ENCODE measurements around the gene DENND2A. TPM values are rescaled to one million over a fixed set of nuclear protein-coding genes. Genes with fewer than 3 reads are reported as not detected.
A peak's percentile ranks its signal among the peaks of the same experiment; 100 is the strongest.

Gene DENND2A
- total RNA-seq, 4 donors from 2014 or later = 0.97 to 2.5 (median 2.2) TPM

DNA sequence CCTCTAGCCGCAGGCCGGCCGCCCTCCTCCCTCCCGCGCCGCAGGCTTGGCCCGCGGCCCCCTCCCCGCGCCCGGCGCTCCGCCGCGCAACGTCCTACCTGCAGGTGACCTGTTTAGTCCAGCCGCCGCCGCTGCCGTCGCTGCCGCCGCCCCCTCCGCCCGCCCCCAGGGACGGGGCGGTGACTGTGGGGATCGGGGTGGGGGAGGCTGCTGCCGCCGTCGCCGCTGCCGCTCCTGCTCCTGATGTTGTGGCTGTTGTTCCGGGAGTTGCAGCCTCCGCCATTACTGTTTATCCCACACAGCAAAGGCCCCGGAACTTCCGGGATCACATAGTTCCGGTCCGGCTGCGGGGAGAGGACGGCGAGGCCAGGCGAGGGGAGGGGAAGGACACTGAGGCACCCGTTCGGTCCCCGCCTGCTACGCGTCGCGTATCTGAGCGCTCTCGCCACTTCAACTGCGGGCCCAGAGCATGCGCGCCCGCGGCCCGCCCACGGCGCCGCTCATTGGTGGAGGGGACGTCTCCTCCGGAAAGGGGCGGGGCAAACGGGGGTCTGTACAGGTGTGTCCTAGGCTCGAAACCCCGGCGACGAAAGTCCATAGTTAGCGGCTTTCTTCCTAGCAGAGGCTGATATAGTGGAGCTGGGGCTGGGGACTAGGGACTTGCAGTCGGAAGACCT is 161.4 kb downstream of the DENND2A start, which contains the start of gene MKRN1:
TSS of gene MKRN1 (minus strand) at position 444 of the 677 bp plus-strand sequence. CDS start at position 283, 161 bp downstream.
- TF ChIP-seq, protein P1, sequence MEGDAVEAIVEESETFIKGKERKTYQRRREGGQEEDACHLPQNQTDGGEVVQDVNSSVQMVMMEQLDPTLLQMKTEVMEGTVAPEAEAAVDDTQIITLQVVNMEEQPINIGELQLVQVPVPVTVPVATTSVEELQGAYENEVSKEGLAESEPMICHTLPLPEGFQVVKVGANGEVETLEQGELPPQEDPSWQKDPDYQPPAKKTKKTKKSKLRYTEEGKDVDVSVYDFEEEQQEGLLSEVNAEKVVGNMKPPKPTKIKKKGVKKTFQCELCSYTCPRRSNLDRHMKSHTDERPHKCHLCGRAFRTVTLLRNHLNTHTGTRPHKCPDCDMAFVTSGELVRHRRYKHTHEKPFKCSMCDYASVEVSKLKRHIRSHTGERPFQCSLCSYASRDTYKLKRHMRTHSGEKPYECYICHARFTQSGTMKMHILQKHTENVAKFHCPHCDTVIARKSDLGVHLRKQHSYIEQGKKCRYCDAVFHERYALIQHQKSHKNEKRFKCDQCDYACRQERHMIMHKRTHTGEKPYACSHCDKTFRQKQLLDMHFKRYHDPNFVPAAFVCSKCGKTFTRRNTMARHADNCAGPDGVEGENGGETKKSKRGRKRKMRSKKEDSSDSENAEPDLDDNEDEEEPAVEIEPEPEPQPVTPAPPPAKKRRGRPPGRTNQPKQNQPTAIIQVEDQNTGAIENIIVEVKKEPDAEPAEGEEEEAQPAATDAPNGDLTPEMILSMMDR (IDR thresholded peaks at IDR 0.05) = no peak
- TF ChIP-seq POLR2A (IDR thresholded peaks at IDR 0.05) = no peak
- H3K4me3 ChIP-seq (ENCODE audit: low read depth, poor library complexity, severe bottlenecking) = peak within 1 kb of the TSS; percentile 90
- intact Hi-C loops (cut with DNase I; ENCODE audit: low total_unique reads) = no loop called here
- 1 to 3% methylated on average over 30 to 66 of the region's 71 CpGs for WGBS, 2 donors
- peak; percentile 93 to 98 for DNase-seq (ENCODE audit: low spot score in 2 of 2)

DNA sequence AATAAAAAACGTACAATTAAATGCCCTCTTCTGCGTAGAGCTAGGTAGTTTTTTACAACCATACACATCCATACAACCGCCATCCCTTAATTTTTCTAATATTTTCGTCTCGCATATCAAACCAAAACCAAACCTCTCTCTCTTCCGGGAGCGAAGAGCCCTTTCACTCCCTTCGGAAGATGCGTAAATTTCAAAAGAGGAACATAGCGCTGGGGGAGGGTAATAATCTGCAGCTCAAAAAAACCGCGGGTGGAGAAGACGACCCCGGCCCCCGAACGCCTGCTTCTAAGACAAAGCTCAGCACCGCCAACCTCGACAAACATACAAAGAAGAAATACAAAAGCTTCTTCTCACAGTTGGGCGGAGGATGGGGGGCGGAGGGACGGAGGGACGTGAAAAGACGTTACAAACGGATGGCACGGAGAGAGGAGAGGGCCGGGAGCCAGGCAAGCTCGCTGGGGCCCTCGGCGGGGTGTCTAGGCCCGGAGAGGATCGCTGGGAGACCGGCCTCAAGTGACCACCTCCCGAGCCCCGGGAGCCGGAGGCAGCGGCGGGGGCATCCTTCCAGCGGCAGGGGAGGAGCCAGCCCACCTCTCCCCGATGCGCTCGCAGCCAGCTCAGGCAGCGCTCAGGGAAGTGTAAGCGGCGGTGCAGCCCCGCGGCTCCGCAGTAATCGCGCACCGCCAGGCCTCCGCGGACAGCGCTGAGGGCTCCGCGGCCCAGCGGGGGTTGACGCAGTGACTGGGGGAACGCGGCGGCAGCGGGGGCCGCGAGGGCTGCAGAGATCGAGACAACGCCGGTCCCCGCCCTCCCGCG is 162.2 kb downstream of the DENND2A start:
- peak overlapping the region; percentile 90 for H3K4me3 ChIP-seq (ENCODE audit: low read depth, poor library complexity, severe bottlenecking)
- 0 to 1% methylated on average over 37 to 41 of the region's 69 CpGs for WGBS, 2 donors
- DNase-seq (ENCODE audit: low spot score in 2 of 2) = peak; percentile 21 to 89
- intact Hi-C loops (cut with DNase I; ENCODE audit: low total_unique reads) = no loop called here
- TF ChIP-seq, protein P1 (IDR thresholded peaks at IDR 0.05) = no peak
- TF ChIP-seq POLR2A (IDR thresholded peaks at IDR 0.05) = no peak

DNA sequence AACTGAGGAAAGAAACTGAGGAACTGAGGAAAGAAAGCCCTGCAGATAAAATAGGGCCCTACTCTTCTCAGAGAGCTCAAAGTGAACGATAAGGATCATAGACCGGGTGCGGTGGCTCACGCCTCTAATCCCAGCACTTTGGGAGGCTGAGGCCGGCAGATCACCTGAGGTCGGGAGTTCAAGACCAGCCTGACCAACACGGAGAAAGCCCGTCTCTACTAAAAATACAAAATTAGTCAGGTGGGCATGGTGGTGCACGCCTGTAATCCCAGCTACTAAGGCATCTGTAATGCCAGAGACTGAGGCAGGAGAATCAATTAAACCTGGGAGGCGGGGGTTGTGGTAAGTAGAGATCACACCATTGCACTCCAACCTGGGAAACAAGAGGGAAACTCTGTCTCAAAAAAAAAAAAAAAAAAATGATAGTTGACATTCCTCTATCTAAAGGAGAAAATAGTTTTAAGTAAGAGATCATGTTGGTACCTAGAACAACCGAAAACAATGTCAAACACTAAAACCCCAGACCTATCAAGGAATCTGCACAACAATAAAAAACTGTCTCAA is 163.8 kb downstream of the DENND2A start:
- TF ChIP-seq, protein P1 (IDR thresholded peaks at IDR 0.05) = no peak
- no peak for TF ChIP-seq POLR2A (IDR thresholded peaks at IDR 0.05)
- no peak for DNase-seq (ENCODE audit: low spot score in 2 of 2)
- 79 to 80% methylated on average over 11 of the region's 11 CpGs for whole genome bisulfite sequencing, 2 donors
- no peak overlapping the region for H3K4me3 ChIP-seq (ENCODE audit: low read depth, poor library complexity, severe bottlenecking)
- intact Hi-C loops (cut with DNase I; ENCODE audit: low total_unique reads) = no loop called here

DNA sequence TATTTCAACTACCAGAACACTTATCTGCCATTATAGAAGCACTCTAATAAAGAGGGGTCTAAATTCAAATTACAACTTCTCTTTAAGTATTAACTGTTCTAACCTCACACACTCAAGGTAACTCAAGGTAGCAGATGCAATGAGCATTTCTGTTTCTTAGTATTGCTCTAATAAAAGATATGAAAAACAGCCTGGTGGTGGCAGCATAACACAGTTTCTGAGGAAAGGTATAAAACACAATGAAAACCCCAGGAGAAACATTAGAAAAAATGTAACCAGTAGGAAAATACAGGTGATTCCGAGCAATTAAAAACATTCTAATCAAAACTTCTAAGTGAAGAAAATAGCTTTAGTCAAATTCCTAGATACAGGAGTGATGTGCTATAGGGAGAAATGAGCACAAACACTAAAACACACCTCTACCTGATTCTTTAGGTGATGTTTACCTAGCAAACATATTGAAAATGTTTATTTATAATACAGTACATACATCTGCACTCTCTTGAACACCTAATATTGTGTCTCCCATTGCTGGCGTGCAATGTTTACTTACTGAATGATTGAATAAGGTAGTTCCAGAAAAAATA is 164.8 kb downstream of the DENND2A start:
- DNase-seq (ENCODE audit: low spot score in 2 of 2) = peak in 1 of 2 donors; percentile 34
- intact Hi-C loops (cut with DNase I; ENCODE audit: low total_unique reads) = no loop called here
- H3K4me3 ChIP-seq (ENCODE audit: low read depth, poor library complexity, severe bottlenecking) = no peak overlapping the region
- WGBS, 2 donors = 39 to 43% methylated on average over 2 of the region's 2 CpGs
- TF ChIP-seq POLR2A (IDR thresholded peaks at IDR 0.05) = no peak
- TF ChIP-seq, protein P1 (IDR thresholded peaks at IDR 0.05) = no peak

Other genes starting within 250 kb of the DENND2A start
- 10 to 100 TPM; 28.7 to 36.2 (median 29.9) TPM for gene SLC37A3, start 242.3 kb downstream of the DENND2A start, total RNA-seq
- gene RAB19, start 236.8 kb downstream of the DENND2A start, total RNA-seq = 1 to 10 TPM in 1 of 4 donors, under 1 TPM in 2, not detected in 1; 0.47 to 1.5 (median 0.72) TPM
- 10 to 100 TPM; 74.4 to 92.3 (median 85.4) TPM for gene MKRN1, start 161.3 kb downstream of the DENND2A start, total RNA-seq
- 10 to 100 TPM; 48.0 to 65.9 (median 57.0) TPM for gene ADCK2, start 32.1 kb upstream of the DENND2A start, total RNA-seq
- 100 to 1,000 TPM; 153 to 309 (median 188) TPM for gene NDUFB2, start 55.9 kb upstream of the DENND2A start, total RNA-seq